Activated CD4-positive, alpha-beta T cell treated with anti-CD3 and anti-CD28 coated beads for 36 hours (primary cell): ENCODE data around the gene SLC26A8. TPM values are rescaled to one million over a fixed set of nuclear protein-coding genes. Genes with fewer than 3 reads are reported as not detected.

ENCODE experiments used
- ATAC-seq: fragments of 200-7000 bp; cut with Tn5 transposase; one replicate; pipeline ENCODE4 v1.10.0; 2021; ENCODE audit warnings: mild to moderate bottlenecking, moderate library complexity
- CTCF ChIA-PET: fragments of 350-600 bp; sonication (Branson Sonifier 250); formaldehyde crosslinking; loops from one replicate; lab custom pipeline; 2021; ENCODE audit warnings: antibody characterized with exemption; lab: Charles Lee
- POLR2A ChIA-PET: fragments of 350-600 bp; sonication (Branson Sonifier 250); formaldehyde crosslinking; loops from one replicate; lab custom pipeline; 2021; ENCODE audit warnings: antibody characterized with exemption, inconsistent platforms; lab: Charles Lee
- DNase-seq: peaks from one replicate; pipeline ENCODE4 v3.0.0-alpha.2; 2020
- H3K27ac Mint-ChIP-seq: one replicate; pipeline ENCODE4 v1.8.0; 2021; ENCODE audit warnings: mixed read lengths
- H3K27me3 Mint-ChIP-seq: one replicate; pipeline ENCODE4 v1.8.0; 2021; ENCODE audit warnings: mixed read lengths
- H3K36me3 Mint-ChIP-seq: one replicate; pipeline ENCODE4 v1.8.0; 2021; ENCODE audit warnings: low read depth, mixed read lengths
- H3K4me1 Mint-ChIP-seq: one replicate; pipeline ENCODE4 v1.8.0; 2021; ENCODE audit warnings: mixed read lengths
- H3K4me3 Mint-ChIP-seq: one replicate; pipeline ENCODE4 v1.8.0; 2021; ENCODE audit warnings: mild to moderate bottlenecking, moderate library complexity, mixed read lengths
- H3K9me3 Mint-ChIP-seq: one replicate; pipeline ENCODE4 v1.8.0; 2021; ENCODE audit warnings: low read depth, mixed read lengths
- intact Hi-C, 2 experiments: fragments of 100-400 bp; cut with DNase I in 1 of 2; cut with micrococcal nuclease in 1 of 2; formaldehyde crosslinking; loops; one replicate each; pipeline versions ENCODE4 v1.14.2 to v1.15.1; 2022 to 2024; cut with DNase I, micrococcal nuclease
- total RNA-seq, 2 experiments: library from RNA; stranded (reverse); gene quantifications; one replicate each; pipeline ENCODE4 v1.2.3, GENCODE V29; 2021

Gene SLC26A8
- not detected for total RNA-seq

DNA sequence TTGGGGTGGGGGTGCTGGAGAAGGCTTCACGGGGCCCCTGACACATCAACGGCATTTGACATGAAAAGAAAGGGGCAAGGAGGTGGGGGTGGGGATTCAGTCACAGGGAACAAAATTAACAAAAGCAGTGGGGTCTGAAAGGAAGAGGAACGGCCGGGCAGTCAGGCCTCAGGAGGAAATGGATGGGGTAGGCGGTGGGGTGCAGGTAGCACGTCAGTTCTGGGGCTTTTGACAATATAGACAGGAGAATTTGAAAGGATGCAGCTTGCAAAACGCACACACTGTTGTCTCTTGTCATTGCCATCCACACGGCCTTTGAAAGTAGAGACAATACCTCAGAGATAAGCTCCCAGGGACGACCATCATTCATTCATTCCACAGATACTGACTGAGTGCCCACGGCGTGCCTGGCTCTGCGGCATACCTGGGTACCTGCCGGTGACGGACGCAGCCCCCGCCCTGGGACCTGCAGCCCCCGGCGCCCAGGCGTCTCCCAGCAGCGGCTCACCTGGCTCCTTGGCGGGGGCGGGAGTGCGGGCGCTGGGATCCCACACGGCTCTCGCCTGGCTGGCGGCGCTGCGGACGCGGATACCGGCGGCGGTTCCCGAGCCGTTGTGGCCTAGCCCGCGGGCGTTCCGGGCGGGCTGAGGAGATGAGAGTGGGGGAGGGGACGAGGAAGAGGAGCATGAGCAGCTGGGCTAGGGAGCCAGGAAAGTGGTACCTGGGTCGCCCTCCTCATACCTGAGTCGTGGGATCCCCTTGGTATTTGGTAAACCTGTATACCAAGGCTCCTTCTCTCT, at the start of gene SLC26A8:
Gene SLC26A8 (minus strand): TSS at position 646 of the 800 bp plus-strand sequence. CDS start 4,934 bp downstream, outside the sequence.
- H3K36me3 Mint-ChIP-seq: peaks cover 5% of the 10 kb centered on the region
- DNase-seq: peak; percentile 18
- H3K27ac Mint-ChIP-seq: no peak within 1 kb of the TSS
- H3K4me1 Mint-ChIP-seq: peaks cover 14% of the 10 kb centered on the region
- CTCF ChIA-PET: interaction anchor here (8.8 kb wide), 1 partner anchor 73 kb away, joined by 183 read pairs; no protein-coding TSS in a partner anchor
- H3K4me3 Mint-ChIP-seq: no peak within 1 kb of the TSS
- intact Hi-C loops: no loop called here
- no peaks in the 10 kb centered on the region for H3K9me3 Mint-ChIP-seq
- peaks cover 19% of the 10 kb centered on the region for H3K27me3 Mint-ChIP-seq
- no peak for ATAC-seq
- POLR2A ChIA-PET: no interaction called here

- intact Hi-C loops: no loop called here
- POLR2A ChIA-PET: interaction anchor here (0.6 kb wide), 1 partner anchor 39 kb away, joined by 9 read pairs; no protein-coding TSS in a partner anchor
- H3K27me3 Mint-ChIP-seq: no peaks in the 10 kb centered on the region
Measured at GRCh38 chr6:36073587-36073986, 49.1 kb upstream of the SLC26A8 start.

DNA sequence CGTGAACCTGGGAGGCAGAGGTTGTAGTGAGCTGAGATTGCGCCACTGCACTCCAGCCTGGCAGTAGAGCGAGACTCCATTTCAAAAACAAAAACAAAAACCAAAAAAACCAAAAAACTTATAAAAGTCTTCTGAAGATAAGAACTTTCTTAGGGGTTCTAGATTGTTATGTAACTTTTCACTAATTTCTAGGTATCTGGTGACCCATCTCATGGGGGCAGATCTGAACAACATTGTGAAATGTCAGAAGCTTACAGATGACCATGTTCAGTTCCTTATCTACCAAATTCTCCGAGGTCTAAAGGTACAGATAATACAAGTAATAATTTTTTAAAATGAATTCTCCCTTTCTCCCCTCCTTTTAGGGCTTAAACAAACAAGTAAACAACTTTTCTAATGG, 48.2 kb upstream of the SLC26A8 start:
- DNase-seq: no peak
- POLR2A ChIA-PET: interaction anchor here (0.7 kb wide), 1 partner anchor 351 kb away, joined by 3 read pairs; no protein-coding TSS in a partner anchor
- peaks cover 36% of the 10 kb centered on the region for H3K4me1 Mint-ChIP-seq
- H3K27me3 Mint-ChIP-seq: no peaks in the 10 kb centered on the region
- ATAC-seq: no peak
- H3K4me3 Mint-ChIP-seq: no peak overlapping the region
- CTCF ChIA-PET: interaction anchor here (0.6 to 4.5 kb wide), 4 partner anchors 9 to 261 kb away, joined by 3 to 25 read pairs (median 4); partner anchors contain the start of gene MAPK14
- H3K36me3 Mint-ChIP-seq: peaks cover 15% of the 10 kb centered on the region
- intact Hi-C loops: no loop called here
- no peaks in the 10 kb centered on the region for H3K9me3 Mint-ChIP-seq
- no peak overlapping the region for H3K27ac Mint-ChIP-seq

More at GRCh38 chr6:36073587-36073986, 49.1 kb upstream of the SLC26A8 start:
- Mint-ChIP-seq H3K36me3 (peaks cover 16% of the 10 kb centered on the region), H3K9me3 (no peaks in the 10 kb centered on the region), H3K4me3 (no peak overlapping the region), H3K27ac (no peak overlapping the region), H3K4me1 (peaks cover 29% of the 10 kb centered on the region)
- CTCF ChIA-PET: interaction anchor here (1.0 to 4.5 kb wide), 4 partner anchors 8 to 46 kb away, joined by 3 to 25 read pairs (median 4); partner anchors contain the start of gene MAPK14
- no peak for DNase-seq
- no peak for ATAC-seq

DNA sequence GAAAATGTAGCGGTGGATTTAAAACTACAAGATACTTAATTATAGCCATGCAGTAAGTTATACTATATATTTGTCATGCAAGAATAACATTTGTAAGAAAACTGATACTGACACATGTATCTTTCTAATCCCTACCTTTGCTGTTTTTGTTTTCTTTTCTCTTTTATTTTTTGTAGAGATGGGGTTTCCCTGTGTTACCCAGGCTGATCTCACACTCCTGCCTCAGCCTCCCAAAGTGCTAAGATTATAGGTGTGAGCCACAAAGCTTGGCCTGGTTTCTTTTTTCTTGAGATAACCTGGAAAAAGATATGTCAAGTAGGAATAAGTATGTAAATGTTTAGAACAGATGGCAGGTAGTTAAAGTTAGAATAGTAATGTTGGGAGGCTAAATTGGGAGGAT, 47.3 kb upstream of the SLC26A8 start:
- Mint-ChIP-seq H3K4me1 (peaks cover 41% of the 10 kb centered on the region), H3K4me3 (no peak overlapping the region), H3K9me3 (no peaks in the 10 kb centered on the region), H3K27ac (no peak overlapping the region), H3K36me3 (peaks cover 15% of the 10 kb centered on the region), H3K27me3 (no peaks in the 10 kb centered on the region)
- ChIA-PET CTCF (interaction anchor here (0.6 to 4.5 kb wide), 2 partner anchors 23 to 134 kb away, joined by 3 to 25 read pairs; no protein-coding TSS in a partner anchor), POLR2A (no interaction called here)
- ATAC-seq: no peak
- intact Hi-C loops: no loop called here
- no peak for DNase-seq

DNA sequence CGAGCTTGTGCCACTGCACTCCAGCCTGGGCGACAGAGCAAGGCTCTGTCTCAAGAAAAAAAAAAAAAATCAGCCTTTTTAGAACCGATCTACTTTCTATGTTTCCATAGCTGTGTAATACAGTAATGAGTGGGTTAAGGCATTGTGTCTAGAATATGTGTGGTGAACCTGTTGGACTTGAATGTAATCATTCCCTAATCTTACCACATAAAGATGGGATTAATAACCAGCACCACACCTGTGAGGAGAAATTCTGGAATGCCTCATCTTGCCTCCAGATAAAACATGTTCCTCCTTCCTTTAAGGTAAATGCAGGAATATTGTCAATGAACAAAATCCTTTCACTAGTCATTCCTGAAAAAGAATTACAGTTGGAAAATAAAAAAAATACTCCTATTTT, 46.8 kb upstream of the SLC26A8 start:
- no peak overlapping the region for H3K27ac Mint-ChIP-seq
- H3K9me3 Mint-ChIP-seq: no peaks in the 10 kb centered on the region
- H3K36me3 Mint-ChIP-seq: peaks cover 15% of the 10 kb centered on the region
- H3K4me1 Mint-ChIP-seq: peaks cover 41% of the 10 kb centered on the region
- no peak overlapping the region for H3K4me3 Mint-ChIP-seq
- no peaks in the 10 kb centered on the region for H3K27me3 Mint-ChIP-seq
- ATAC-seq (no peak), DNase-seq (no peak)
- intact Hi-C loops: no loop called here
- CTCF ChIA-PET: interaction anchor here (0.6 to 4.5 kb wide), 2 partner anchors 23 to 135 kb away, joined by 3 to 25 read pairs; no protein-coding TSS in a partner anchor
- POLR2A ChIA-PET: interaction anchor here (1.0 kb wide), 1 partner anchor 37 kb away, joined by 3 read pairs; no protein-coding TSS in a partner anchor

GRCh38 chr6:36070252-36070651, 45.8 kb upstream of the SLC26A8 start:
- ChIA-PET CTCF (interaction anchor here (4.5 kb wide), 1 partner anchor 24 kb away, joined by 25 read pairs; no protein-coding TSS in a partner anchor), POLR2A (interaction anchor here (1.0 kb wide), 1 partner anchor 36 kb away, joined by 3 read pairs; no protein-coding TSS in a partner anchor)
- Mint-ChIP-seq H3K4me3 (no peak overlapping the region), H3K27ac (no peak overlapping the region), H3K27me3 (no peaks in the 10 kb centered on the region), H3K36me3 (peaks cover 10% of the 10 kb centered on the region), H3K4me1 (peaks cover 42% of the 10 kb centered on the region), H3K9me3 (no peaks in the 10 kb centered on the region)
- intact Hi-C loops: no loop called here
- ATAC-seq (no peak), DNase-seq (no peak)

GRCh38 chr6:36069573-36069972, 45.1 kb upstream of the SLC26A8 start:
- ATAC-seq: no peak
- CTCF ChIA-PET: interaction anchor here (0.7 to 1.2 kb wide), 3 partner anchors 25 to 42 kb away, joined by 3 read pairs; partner anchors contain the start of gene MAPK14
- Mint-ChIP-seq H3K27ac (no peak overlapping the region), H3K27me3 (no peaks in the 10 kb centered on the region), H3K4me3 (no peak overlapping the region), H3K36me3 (peaks cover 11% of the 10 kb centered on the region), H3K9me3 (no peaks in the 10 kb centered on the region), H3K4me1 (peaks cover 48% of the 10 kb centered on the region)
- POLR2A ChIA-PET: no interaction called here
- DNase-seq: no peak
- intact Hi-C loops: no loop called here

GRCh38 chr6:36068586-36068985, 44.1 kb upstream of the SLC26A8 start:
- intact Hi-C loops: no loop called here
- Mint-ChIP-seq H3K4me1 (peaks cover 56% of the 10 kb centered on the region), H3K36me3 (peaks cover 8% of the 10 kb centered on the region), H3K9me3 (no peaks in the 10 kb centered on the region), H3K27me3 (no peaks in the 10 kb centered on the region), H3K4me3 (no peak overlapping the region), H3K27ac (no peak overlapping the region)
- DNase-seq (no peak), ATAC-seq (no peak)
- CTCF ChIA-PET: no interaction called here
- POLR2A ChIA-PET: no interaction called here

- no peak overlapping the region for H3K4me3 Mint-ChIP-seq
- ChIA-PET CTCF (interaction anchor here (0.7 kb wide), 1 partner anchor 389 kb away, joined by 3 read pairs; no protein-coding TSS in a partner anchor), POLR2A (no interaction called here)
- H3K36me3 Mint-ChIP-seq: peaks cover 8% of the 10 kb centered on the region
- H3K9me3 Mint-ChIP-seq: no peaks in the 10 kb centered on the region
- no peak for DNase-seq
- H3K4me1 Mint-ChIP-seq: peaks cover 58% of the 10 kb centered on the region
- intact Hi-C loops: no loop called here
- ATAC-seq: no peak
- no peak overlapping the region for H3K27ac Mint-ChIP-seq
- no peaks in the 10 kb centered on the region for H3K27me3 Mint-ChIP-seq
Measured at GRCh38 chr6:36068012-36068392, 43.6 kb upstream of the SLC26A8 start.

- H3K4me1 Mint-ChIP-seq: peaks cover 58% of the 10 kb centered on the region
- peaks cover 8% of the 10 kb centered on the region for H3K36me3 Mint-ChIP-seq
- no peaks in the 10 kb centered on the region for H3K27me3 Mint-ChIP-seq
- ChIA-PET CTCF (interaction anchor here (0.7 to 1.3 kb wide), 5 partner anchors 16 to 389 kb away, joined by 3 to 5 read pairs (median 3); no protein-coding TSS in a partner anchor), POLR2A (no interaction called here)
- peak; percentile 82 for ATAC-seq
- no peaks in the 10 kb centered on the region for H3K9me3 Mint-ChIP-seq
- H3K27ac Mint-ChIP-seq: no peak overlapping the region
- no peak overlapping the region for H3K4me3 Mint-ChIP-seq
- intact Hi-C loops: no loop called here
- DNase-seq: no peak
Measured at GRCh38 chr6:36067374-36068011, 43.1 kb upstream of the SLC26A8 start.

DNA sequence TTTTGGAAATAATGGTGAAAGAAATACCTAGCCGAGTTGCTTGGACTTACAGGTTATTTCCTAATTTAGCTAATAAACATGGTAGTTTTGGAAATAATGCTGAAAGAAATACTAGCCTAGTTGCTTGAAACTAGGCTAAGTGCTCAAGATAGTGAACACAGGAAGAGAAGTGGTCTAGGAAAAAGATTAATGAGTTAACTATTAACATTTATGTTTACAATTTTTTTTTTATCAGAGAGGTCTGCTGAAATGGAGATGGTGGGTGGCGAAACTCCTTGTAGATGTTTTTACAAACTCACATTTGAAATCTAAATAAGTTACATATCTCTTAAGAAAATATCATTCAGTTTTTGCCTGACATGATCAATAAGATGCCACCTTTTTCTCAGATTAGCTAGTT, 42.4 kb upstream of the SLC26A8 start:
- ATAC-seq (no peak), DNase-seq (no peak)
- H3K36me3 Mint-ChIP-seq: peaks cover 6% of the 10 kb centered on the region
- ChIA-PET CTCF (interaction anchor here (0.7 to 1.3 kb wide), 5 partner anchors 9 to 40 kb away, joined by 3 to 5 read pairs (median 3); no protein-coding TSS in a partner anchor), POLR2A (no interaction called here)
- intact Hi-C loops: no loop called here
- H3K27ac Mint-ChIP-seq: no peak overlapping the region
- H3K4me1 Mint-ChIP-seq: peaks cover 58% of the 10 kb centered on the region
- H3K27me3 Mint-ChIP-seq: no peaks in the 10 kb centered on the region
- no peaks in the 10 kb centered on the region for H3K9me3 Mint-ChIP-seq
- no peak overlapping the region for H3K4me3 Mint-ChIP-seq
